SHP77 (cell line): ENCODE measurements around the gene PTTG1IP.
A peak's percentile ranks its signal among the peaks of the same experiment; 100 is the strongest.

Experiments
- DNase-seq, 2 experiments: peaks; one replicate each; lab custom pipeline; 2025; lab: John Stamatoyannopoulos, UW

The PTTG1IP gene

GRCh38 chr21:44801468-44802395 is 71.8 kb downstream of the PTTG1IP start, which contains the start of gene UBE2G2:
UBE2G2 (minus strand) TSS chr21:44801820; CDS start chr21:44801748, 72 bp downstream.
- peak; percentile 60 to 76 for DNase-seq

GRCh38 chr21:44800971-44801467 is 72.5 kb downstream of the PTTG1IP start:
- DNase-seq: peak; percentile 9 to 22

- peak; percentile 21 to 55 for DNase-seq
Measured at GRCh38 chr21:44800103-44800502, 73.4 kb downstream of the PTTG1IP start.

GRCh38 chr21:44799646-44800045 is 73.8 kb downstream of the PTTG1IP start:
- no peak for DNase-seq
